ENCODE results near the gene CNTNAP2.

Gene CNTNAP2

DNA sequence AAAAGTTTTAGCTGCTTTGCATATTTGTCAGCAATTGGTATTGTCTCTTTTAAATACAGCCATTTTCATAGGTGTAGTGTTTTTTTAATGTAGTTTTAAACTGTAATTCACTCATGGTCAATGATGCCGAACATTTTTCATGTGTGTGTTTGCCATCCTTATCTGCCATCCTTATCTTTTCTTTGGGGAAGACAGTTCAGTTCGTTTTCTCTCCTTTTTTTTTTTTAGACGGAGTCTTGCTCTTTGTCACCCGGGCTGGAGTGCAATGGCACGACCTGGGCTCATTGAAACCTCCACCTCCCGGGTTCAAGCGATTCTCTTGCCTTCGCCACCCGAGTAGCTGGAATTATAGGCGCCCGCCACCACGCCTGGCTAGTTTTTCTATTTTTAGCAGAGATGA, 545.3 kb downstream of the CNTNAP2 start:
- no peak for TF ChIP-seq CTCF (conservative IDR thresholded peaks at IDR 0.05; ENCODE audit: control insufficient read depth, insufficient read depth, low read depth, low read length)
- DNase-seq (ENCODE audit: low read depth) = no peak

GRCh38 chr7:146665023-146665422, 548.4 kb downstream of the CNTNAP2 start:
- TF ChIP-seq CTCF (conservative IDR thresholded peaks at IDR 0.05; ENCODE audit: control insufficient read depth, insufficient read depth, low read depth, low read length) = no peak
- DNase-seq (ENCODE audit: low read depth) = no peak
- no peak overlapping the region for H3K4me3 ChIP-seq (ENCODE audit: control insufficient read depth, low read depth, low read length)

More for the DNA sequence above, 545.3 kb downstream of the CNTNAP2 start:
- H3K4me3 ChIP-seq (ENCODE audit: control insufficient read depth, low read depth, low read length) = no peak overlapping the region

GRCh38 chr7:146670532-146670931, 553.9 kb downstream of the CNTNAP2 start:
- no peak for TF ChIP-seq CTCF (conservative IDR thresholded peaks at IDR 0.05; ENCODE audit: control insufficient read depth, insufficient read depth, low read depth, low read length)
- H3K4me3 ChIP-seq (ENCODE audit: control insufficient read depth, low read depth, low read length) = no peak overlapping the region
- no peak for DNase-seq (ENCODE audit: low read depth)

GRCh38 chr7:146681487-146681886, 564.9 kb downstream of the CNTNAP2 start:
- TF ChIP-seq CTCF (conservative IDR thresholded peaks at IDR 0.05; ENCODE audit: control insufficient read depth, insufficient read depth, low read depth, low read length) = no peak
- DNase-seq (ENCODE audit: low read depth) = no peak
- no peak overlapping the region for H3K4me3 ChIP-seq (ENCODE audit: control insufficient read depth, low read depth, low read length)

DNA sequence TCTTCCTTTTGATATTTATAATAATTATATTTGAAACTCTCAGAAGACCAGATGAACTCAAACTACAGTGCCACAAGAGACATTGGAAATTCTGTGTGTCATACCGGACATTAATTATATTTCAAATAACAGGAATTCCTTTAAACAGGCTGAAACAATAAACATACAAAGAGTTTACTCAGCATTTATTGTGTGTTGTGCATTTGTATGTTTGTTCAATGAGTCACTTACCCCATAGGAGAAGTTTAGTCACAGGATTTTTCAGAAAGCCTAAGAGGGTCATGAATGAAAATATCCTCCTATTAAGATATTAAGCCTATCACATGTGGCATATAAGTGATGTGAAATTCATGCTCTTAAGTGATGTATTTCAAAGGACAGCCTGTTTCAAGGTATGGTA, 566.8 kb downstream of the CNTNAP2 start:
- no peak for DNase-seq (ENCODE audit: low read depth)
- H3K4me3 ChIP-seq (ENCODE audit: control insufficient read depth, low read depth, low read length) = no peak overlapping the region
- TF ChIP-seq CTCF (conservative IDR thresholded peaks at IDR 0.05; ENCODE audit: control insufficient read depth, insufficient read depth, low read depth, low read length) = no peak

DNA sequence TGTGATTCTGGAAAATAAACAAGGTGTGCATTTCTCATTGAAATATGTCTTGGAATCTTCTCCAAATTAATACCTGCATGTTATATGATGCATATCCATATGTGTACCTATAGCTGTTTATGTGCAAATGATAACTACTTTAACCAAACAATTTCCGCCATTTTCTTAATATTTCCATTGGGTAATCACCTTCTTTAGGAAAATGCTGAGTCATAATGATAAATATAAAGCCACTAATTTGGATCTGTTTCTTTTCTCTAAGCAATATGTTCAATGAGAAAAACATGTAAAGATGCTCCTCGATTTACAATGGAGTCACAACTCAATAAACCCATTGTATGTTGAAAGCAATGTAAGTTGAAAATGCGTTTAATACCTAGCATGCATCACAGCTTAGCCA, 574.4 kb downstream of the CNTNAP2 start:
- no peak for DNase-seq (ENCODE audit: low read depth)
- no peak overlapping the region for H3K4me3 ChIP-seq (ENCODE audit: control insufficient read depth, low read depth, low read length)
- TF ChIP-seq CTCF (conservative IDR thresholded peaks at IDR 0.05; ENCODE audit: control insufficient read depth, insufficient read depth, low read depth, low read length) = no peak

DNA sequence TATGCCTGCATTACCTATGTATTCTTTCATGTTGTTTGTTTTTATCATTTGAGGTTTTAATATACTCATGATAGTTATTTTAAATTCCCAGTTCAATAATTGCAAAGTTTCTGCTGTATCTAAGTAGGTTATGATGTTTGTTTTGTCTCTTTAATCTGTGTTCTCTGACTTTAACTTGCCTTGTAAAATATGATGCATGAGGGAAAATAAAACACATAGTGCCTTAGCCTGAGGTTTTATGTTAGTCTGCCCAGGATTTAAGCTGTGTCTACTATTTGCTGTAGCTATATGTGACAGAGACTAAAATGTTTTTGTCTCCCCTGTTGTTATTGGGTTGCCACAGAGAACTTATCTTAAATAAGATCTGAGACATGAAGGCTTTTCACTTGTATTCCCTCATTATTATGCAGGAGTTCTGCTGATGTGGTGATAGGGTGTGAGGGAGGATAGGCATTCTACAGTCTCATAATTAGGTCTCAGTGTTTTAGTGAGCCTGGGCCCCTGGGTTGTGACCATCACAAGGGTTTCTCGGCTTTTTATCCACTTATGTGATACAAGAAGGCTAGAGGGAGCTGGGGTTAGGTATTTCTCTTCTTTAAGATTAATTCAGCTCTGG, 582.5 kb downstream of the CNTNAP2 start:
- DNase-seq (ENCODE audit: low read depth) = no peak
- no peak for TF ChIP-seq CTCF (conservative IDR thresholded peaks at IDR 0.05; ENCODE audit: control insufficient read depth, insufficient read depth, low read depth, low read length)
- no peak overlapping the region for H3K4me3 ChIP-seq (ENCODE audit: control insufficient read depth, low read depth, low read length)

Measured in fibroblast of mammary gland (primary cell).